Non-pigmented ciliary epithelial cell (primary cell): ENCODE data around the gene AGBL3.
"Not testable (repeated sequence)": the region's sequence is repeated elsewhere in the genome, so short reads cannot be mapped to it uniquely, and the experiment has no call there.

ENCODE experiments used
- DNase-seq: peaks from one replicate; pipeline ENCODE4 v3.0.0-alpha.2; 2010; ENCODE audit warnings: low read depth

The AGBL3 gene

DNA sequence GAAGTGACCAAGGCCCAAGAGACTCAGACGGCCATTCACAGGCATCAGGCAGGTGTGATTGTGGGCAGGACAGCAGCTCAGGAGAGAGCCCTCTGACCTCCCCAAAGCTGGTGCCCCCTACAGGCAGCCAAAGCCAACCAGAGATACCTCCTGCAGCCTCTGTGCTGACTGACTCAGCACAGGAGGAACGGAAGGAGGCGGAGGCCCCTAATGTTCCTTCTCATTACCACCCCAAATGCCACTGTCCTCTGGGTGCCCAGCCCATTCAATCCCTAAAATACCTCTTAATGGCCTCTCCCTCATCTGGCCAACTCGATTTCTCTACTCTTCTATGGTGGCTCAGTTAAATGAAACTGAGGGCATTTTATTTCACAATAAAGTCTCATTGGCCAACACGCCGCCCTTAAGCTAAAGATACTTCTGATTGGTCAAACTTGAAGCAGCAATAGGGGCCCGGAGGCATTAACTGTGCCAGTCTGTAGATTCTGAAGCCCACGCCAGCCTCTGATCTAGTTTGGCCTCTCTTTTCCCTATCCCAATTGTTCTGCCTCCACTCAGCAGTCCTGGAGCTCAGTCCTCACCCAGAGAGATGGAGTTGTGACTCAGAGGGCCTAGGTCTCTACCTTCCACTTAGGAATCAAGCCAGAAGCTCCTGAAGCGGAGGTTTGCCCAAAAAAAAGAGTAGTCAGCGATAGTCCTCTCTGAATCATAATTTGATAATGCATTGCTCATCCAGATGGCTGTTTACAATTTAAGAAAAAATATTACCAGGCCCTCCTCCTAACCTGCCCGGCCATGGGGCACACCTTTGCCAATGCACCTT, 183.0 kb downstream of the AGBL3 start:
- DNase-seq = no peak

DNA sequence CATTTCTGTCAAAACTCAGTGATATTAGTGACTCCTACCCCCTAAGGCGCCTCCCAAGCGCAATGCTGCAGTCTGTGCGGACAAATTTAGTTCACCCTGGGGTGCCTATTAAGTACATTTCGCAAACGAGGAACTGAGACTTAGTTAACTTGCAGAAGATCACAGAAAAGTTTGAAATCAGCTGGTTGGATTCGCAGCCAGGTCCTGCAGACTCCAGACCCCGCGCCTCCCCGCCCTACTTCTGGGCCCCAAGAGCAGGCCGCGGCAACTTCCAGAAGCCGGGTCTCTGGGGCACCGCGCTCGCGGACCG, 183.6 kb downstream of the AGBL3 start:
- no peak for DNase-seq

DNA sequence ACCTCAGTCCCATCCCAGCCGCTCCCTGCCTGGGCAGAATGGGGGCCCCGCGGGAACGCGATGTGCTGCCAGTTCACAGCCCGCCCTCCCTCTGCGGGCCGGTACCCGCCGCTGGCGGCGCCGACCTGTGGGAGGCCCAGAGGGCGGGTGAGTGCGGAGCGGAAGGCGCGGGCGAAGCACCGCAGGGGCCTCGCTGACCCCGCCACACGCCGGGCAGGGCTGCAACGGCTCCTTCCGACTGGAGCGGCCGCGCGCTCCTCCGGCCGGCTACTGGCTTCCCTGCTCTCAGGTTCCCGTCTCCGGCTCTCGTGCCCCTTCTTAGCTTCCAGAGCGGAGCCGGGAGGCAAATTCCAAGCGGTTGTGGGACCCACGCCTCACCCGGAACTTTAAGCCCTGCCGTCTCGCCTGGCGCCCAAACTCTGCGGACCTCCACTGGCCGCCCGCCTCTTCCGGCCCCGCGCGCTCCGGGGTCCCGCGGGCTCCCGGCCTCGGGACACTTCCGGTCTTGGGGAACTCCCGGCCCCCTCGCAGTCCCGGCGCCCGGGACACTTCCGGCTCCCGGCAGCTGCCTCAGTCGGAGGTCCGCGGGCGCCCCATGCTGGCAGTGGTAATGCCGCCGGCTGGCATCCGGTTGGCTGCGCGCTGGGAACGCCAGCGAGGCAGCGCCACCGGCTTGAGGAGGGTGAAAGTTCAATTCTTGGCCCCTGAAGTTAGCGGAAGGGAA, 184.1 kb downstream of the AGBL3 start, which contains the start of gene CYREN:
CYREN (minus strand) TSS at position 434 of the 724 bp plus-strand sequence. CDS start 1,785 bp downstream, outside the sequence.
- DNase-seq = peak; percentile 52

DNA sequence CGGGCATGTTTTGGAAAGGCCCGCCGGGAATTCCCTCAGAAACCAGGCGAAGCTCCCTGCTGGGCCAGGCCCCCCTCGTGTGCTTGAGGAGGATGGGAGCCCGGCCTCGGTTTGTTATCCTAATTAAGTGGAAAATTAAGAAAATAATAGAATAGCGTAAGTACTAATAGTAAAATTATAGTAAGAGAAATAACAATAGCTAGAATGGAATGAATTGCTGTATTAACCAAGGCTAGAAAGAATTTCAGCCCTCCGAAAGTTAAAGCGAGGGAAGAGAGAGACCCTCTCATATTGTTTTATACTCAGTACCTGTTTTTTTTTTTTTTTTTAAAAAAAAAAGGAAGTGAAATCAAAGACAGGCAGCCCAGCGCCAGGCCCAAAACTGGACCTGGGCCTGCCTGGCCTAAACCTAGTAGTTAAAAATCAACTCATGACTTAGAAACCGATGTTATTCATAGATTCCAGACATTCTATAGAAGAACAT, 184.7 kb downstream of the AGBL3 start:
- not testable (repeated sequence) for DNase-seq

DNA sequence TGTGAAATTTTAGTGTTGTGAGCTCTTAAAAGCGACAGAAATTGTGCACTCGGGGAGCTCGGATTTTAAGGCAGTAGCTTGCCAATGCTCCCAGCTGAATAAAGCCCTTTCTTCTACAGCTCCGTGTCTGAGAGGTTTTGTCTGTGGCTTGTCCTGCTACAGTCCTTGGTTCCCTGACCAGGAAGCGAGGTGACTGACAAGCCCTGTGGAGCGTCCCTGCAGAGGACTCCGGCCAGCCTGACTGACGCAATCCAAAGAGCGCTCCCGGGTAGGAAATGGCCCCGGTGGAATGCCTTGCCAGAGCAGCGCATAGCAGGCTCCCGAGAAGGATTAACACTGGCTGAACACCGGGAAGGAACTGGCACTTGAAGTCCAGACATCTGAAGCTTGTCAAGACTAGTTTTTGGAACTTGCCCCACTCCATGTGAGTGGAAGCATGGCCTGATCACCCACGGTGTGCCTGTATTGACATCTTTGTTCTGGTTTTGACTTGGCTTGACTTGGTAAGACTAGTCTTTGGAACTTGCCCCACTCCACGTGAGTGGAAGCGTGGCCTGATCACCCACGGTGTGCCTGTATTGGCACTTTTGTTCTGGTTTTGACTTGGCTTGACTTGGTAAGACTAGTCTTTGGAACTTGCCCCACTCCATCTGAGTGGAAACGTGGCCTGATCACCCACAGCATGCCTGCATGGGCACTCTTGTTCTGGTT, 185.4 kb downstream of the AGBL3 start:
- not testable (repeated sequence) for DNase-seq

DNA sequence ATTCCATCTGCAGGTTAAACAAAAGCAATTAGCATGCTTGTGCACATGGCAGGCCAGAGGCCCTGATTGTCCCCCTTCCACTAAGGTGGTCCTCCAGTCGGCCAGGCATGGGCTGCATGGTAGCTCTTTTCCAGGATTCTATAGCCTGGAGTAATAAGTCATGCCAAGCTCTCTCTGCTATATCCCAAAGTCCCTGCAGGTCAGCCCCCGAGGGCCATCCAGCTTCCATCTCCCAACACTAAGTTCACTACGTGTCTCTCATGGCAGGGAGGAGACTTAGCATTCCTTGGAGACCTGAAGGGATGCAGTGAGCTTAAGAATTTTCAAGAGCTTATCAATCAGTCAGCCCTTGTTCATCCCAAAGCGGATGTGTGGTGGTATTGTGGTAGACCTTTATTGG, 187.6 kb downstream of the AGBL3 start:
- not testable (repeated sequence) for DNase-seq

DNA sequence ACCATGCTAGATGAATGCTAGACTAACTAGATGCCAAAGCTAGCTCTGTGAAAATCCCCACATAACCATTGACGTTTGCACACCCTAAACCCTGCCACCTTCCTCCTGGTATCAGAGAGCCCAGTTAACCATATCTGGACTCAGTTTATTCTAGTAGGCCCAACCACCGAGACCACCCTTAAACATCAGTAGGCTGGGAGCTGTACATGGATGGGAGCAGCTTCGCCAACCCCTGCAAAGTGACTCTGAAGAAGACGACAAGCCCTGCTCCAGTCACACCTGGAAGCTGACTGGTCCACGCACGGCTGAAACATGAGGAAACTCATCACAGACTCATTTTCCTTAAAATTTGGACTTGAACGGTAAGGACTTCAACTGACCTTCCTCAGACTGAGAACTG, 188.6 kb downstream of the AGBL3 start:
- no peak for DNase-seq

DNA sequence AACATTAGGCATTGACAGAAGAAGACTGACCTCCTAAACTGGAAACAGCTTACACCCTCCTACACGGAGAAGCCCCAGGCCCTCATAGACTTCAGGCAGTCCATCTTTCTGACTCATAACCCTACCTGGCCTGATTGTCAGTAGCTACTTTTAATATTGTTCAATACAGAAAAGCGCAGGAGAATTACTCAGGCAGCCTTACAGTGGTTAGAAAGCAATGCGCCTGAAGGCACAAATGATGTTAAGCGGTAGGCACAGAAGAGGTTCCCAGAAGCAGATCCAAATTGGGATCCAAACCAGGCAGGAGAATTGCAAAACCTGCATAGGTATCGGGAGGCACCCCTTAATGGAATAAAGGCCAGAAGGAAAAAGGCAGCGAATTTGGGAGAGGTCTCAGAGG, 189.6 kb downstream of the AGBL3 start:
- no peak for DNase-seq

DNA sequence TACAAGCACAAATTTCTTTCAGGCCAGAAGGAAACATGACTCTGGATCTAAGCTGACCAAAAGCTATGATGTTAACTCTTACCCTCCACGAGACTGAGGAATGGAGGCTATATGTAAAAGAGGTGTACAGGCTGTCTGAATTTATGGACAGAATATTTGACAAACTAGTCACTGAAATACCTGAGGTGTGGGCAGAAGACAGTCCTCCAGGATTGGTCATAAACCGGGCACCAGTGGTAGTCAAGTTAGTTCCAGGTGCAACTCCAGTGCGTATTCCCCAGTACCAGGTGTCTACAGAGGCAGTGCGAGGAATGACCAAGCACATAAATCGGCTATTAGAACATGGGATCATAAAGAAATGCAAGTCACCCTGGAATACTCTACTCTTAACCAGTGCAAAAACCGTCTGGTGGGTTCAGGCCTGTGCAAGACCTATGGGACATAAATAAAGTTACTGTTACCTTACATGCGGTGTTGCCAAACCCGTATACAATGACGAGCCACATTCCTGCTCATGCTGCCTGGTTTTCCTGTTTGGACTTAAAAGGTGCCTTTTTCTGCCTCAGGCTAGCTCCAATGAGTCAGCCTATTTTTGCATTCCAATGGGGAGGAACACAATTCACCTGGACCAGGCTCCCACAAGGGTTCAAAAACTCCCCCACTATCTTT, 190.9 kb downstream of the AGBL3 start:
- DNase-seq = no peak

DNA sequence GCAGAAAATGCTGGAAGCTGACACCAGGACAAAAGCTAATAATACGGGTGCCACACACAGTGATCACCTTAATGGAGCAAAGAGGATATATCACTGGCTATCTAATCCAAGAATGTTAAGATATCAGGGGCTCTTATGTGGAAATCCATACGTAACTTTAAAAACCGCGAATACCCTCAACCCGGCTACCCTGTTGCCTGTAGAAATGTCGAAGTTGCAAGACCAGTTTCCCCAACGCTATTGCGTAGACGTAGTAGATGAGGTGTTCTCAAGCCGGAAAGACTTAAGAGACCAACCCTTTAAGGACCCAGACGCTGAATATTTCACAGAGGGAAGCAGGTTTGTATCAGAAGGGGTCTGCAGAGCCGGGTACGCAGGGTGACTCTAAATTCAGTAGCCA, 192.1 kb downstream of the AGBL3 start:
- no peak for DNase-seq

DNA sequence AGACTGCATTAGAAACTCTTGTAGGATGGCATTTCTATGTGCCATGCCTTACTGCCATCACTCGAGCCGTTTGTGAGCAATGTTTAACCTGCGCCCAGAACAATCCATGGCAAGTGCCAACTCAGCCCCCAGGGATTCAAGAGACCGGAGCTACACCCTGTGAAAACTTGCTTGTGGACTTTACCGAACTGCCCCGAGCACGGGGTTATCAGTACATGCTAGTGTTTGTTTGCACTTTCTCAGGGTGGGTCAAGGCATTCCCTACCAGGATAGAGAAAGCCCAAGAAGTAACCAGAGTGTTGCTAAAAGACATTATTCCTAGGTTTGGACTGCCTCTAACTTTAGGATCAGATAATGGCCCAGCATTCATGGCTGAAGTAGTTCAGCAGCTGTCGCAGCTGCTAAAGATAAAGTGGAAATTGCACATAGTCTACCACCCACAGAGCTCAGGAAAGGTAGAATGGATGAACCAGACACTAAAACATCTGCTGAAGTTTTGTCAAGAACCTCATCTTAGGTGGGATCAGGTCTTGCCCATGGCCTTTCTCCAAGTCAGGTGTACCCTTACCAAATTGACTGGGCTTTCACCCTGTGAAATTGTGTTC, 193.1 kb downstream of the AGBL3 start:
- DNase-seq = no peak

DNA sequence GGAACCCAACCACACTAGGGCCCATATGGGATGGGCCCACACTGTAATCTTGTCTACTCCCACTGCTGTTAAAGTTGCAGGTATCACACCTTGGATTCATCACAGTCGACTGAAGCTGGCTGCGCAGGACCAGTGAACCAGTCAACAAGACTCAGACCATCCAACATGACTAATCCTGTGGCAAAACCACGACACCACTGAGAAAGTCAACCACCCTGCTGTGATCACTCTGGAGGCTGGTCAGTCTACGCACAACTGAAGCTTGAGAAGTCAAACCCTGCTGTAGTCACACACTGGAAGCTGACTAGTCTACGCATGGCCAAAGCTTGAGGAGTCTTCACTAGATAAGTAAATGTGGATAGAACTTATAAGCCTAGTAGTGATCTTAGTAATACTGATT, 193.8 kb downstream of the AGBL3 start:
- no peak for DNase-seq

DNA sequence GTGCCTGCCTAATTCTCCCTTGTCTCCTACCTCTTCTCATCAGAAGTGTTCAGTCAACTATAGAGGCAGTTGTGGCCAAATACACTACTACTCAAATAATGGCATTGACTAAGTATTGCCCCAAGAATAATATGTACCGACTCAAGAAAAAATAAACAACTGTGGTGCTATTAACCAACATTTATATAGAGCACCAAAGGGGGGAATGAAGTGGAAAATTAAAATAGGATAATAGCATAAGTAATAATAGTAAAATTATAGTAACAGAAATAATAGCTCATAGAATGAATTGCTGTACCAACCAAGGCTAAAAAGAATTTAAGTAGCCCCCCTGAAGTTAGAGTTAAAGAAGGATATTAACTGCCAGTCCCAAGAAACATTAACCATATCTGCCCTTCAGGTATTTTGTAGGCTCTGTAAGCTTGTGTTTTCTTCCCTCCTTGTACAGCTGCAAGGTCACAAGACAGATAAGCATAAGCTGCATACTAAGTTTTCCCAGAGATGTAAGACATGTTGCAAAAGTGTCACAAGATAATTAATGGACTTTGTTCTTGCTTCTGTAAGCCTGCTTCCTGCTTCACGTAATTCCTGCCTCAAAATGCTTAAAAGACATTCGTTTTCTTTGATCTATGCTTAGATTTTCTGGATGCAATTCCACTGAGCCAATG, 195.1 kb downstream of the AGBL3 start:
- no peak for DNase-seq

DNA sequence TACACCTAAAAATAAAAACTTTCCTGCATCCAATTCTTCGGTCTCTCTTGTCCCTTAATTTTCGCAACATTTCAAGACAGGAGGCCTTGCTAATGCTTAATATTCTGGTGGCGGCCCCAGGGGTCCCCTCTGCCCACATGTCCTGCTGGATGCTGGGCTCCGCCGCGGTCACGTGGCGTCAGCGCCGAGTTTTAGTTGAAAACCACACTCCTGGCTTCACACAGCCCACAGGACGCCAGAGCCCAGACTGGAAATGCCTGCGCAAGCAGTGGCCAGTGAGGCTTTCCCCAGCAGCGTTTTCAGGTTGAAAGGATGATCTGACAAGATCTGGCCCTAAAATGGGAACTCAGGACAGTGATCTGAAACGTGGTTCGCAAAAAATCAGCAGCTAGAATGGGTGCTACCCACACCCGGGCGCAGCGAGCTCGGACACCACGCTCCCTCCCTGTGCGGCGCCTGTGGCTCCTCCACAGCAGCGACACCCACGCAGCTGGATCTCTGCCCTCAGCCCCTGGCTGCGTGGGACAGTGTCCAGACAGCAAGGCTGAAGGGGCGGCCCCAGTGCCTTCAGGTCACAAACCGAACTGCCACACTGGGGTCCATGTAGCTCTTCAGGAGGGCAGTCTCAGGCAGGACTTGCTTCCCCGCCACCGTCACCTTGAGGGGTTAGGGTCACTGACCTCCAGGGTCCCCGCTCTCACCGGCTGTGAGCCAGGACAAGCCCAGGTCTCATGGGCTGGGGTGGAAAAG, 195.8 kb downstream of the AGBL3 start:
- no peak for DNase-seq

DNA sequence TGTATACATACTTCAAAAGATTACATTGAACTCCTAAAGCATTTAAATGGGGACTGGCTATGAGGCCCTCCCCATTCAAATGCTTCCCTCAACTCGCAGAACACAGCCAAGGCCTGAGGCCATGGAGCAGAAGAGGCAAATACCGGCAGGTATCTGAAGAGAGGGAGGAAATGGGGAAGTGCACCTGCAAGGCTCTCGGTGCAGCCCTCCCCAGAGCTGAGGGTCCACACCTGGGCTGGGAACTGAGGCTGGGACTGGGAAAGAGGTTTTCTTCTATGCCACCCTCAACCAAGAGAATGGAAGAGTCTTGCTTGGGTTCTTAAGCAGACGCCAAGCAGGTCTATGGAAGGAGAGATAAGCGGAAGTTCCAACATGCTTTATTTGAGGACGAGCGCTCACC, 197.2 kb downstream of the AGBL3 start:
- no peak for DNase-seq

DNA sequence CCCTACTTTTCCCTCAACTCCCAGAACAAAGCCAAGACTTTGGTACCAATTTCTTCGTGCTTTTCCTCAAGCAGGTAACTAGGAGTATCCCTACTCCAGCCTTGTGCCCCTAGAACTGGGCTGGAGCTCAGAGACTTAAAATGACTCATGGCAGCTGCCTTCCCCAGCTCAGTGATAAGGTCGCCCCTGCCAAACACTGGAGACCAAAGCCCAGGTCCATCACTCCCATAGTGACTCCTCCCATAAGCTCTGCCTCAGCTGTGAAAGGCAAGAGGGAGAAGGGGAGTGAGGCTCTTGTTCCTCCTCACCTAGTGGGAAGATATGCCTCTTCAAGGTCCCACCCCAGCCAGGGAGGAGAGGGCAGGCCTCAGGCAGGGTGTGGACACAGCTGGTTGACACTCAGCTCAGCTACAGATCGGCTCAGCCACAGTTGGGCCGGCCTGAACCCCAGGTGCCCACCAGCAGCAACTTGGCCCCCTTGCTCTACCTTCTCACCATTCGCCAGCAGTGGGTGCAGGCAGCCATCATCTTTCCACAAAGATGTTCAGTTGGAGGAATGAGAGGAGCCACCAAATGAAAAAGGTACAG, 198.0 kb downstream of the AGBL3 start:
- no peak for DNase-seq
